LoVo (cell line): ENCODE measurements around the gene MACROD2.

Experiments used
- DNase-seq: peaks from one replicate; pipeline ENCODE4 v3.0.0-alpha.2; 2016; ENCODE audit warnings: low spot score

MACROD2 gene

GRCh38 chr20:15625981-15626380, 1630.7 kb downstream of the MACROD2 start:
- DNase-seq: no peak

GRCh38 chr20:15627089-15627488, 1631.8 kb downstream of the MACROD2 start:
- DNase-seq: no peak

- no peak for DNase-seq
Measured at GRCh38 chr20:15627501-15627903, 1632.2 kb downstream of the MACROD2 start.

- DNase-seq: no peak
Measured at GRCh38 chr20:15628851-15629353, 1633.6 kb downstream of the MACROD2 start.

- no peak for DNase-seq
Measured at GRCh38 chr20:15630360-15630759, 1635.0 kb downstream of the MACROD2 start.

GRCh38 chr20:15632680-15633079, 1637.4 kb downstream of the MACROD2 start:
- DNase-seq: no peak

- no peak for DNase-seq
Measured at GRCh38 chr20:15634102-15634501, 1638.8 kb downstream of the MACROD2 start.

- no peak for DNase-seq
Measured at GRCh38 chr20:15637546-15637945, 1642.2 kb downstream of the MACROD2 start.

- DNase-seq: no peak
Measured at GRCh38 chr20:15637950-15638754, 1642.8 kb downstream of the MACROD2 start.

GRCh38 chr20:15638816-15639215, 1643.5 kb downstream of the MACROD2 start:
- no peak for DNase-seq

- DNase-seq: no peak
Measured at GRCh38 chr20:15639839-15640238, 1644.5 kb downstream of the MACROD2 start.

GRCh38 chr20:15642109-15642508, 1646.8 kb downstream of the MACROD2 start:
- DNase-seq: no peak

- DNase-seq: no peak
Measured at GRCh38 chr20:15642676-15643075, 1647.4 kb downstream of the MACROD2 start.

GRCh38 chr20:15643713-15644112, 1648.4 kb downstream of the MACROD2 start:
- no peak for DNase-seq

GRCh38 chr20:15645816-15646215, 1650.5 kb downstream of the MACROD2 start:
- no peak for DNase-seq

GRCh38 chr20:15653396-15654207, 1658.3 kb downstream of the MACROD2 start:
- no peak for DNase-seq

GRCh38 chr20:15654208-15654649, 1658.9 kb downstream of the MACROD2 start:
- peak; percentile 73 for DNase-seq

GRCh38 chr20:15655295-15655874, 1660.1 kb downstream of the MACROD2 start:
- DNase-seq: no peak

- DNase-seq: no peak
Measured at GRCh38 chr20:15656124-15656523, 1660.8 kb downstream of the MACROD2 start.

GRCh38 chr20:15658295-15658694, 1663.0 kb downstream of the MACROD2 start:
- no peak for DNase-seq

GRCh38 chr20:15673206-15673605, 1677.9 kb downstream of the MACROD2 start:
- DNase-seq: peak; percentile 27

- DNase-seq: no peak
Measured at GRCh38 chr20:15674253-15675060, 1679.1 kb downstream of the MACROD2 start.
